ENCODE data around the gene OLFM4. TPM values are rescaled to one million over a fixed set of nuclear protein-coding genes. Genes with fewer than 3 reads are reported as not detected.
A peak's percentile ranks its signal among the peaks of the same experiment; 100 is the strongest.

The OLFM4 gene
- total and polyA plus RNA-seq, 2 experiments from 2014 or later, result not detected

DNA sequence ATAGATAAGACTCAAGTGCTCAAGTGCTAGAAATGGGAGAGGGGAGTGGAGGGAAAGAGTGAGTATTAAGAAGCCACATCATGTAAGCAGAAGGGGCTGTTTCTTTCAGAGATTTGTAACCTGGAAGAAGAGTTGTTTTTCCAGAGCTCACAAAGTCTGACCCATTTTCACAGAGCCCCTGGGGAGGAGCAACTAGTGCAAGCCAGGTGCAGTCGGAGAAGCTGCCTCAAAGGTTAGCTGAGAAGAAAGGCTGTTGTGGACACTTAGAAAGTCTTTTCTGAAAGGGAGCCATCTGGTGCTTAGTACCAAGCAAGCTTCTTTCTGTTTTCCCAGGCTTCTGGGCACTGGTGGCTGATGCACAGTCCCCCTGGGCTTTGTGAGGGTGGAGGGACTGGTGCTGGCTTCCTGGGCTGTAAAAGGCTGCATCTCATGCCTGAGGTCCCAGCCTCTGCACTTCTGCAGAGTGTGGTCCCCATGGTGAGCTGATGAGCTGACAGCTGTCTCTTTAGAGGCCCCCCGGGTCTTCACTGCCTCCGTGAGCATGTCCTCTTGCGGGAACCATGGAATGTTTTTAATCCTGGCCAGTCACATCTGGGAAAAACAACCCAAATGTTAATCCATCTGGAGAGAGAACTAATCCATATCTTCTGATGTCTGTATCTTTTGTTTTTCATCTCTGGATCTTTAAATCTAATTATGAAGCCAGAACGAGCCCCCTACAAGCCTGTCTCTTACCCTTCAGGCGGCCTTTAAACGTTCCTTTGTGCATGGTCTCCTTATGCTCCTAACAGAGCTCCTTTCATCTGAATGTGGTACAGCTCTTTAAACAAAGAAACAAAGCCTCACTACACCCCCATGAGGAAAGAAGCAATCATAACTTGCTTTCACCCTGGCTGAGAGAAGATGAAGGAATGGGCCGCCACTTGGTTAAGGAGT lies 40.2 kb downstream of the OLFM4 start:
- Histone ChIP-seq H3K4me3 (no peak overlapping the region), H3F3A (replicated peaks; ENCODE audit: low read depth) (no peaks in the 10 kb centered on the region), H2AFZ (peak overlapping the region; percentile 78), H3K36me3 (ENCODE audit: insufficient read depth) (no peaks in the 10 kb centered on the region; the same call in 1 of the 2 replicates), H4K20me1 (replicated peaks; ENCODE audit: insufficient read depth) (no peaks in the 10 kb centered on the region), H3K27ac (ENCODE audit: low read depth) (no peak overlapping the region), H3K4me2 (no peak overlapping the region), H3K4me1 (ENCODE audit: insufficient read depth) (no peaks in the 10 kb centered on the region), H3K9me2 (ENCODE audit: insufficient read depth) (no peaks in the 10 kb centered on the region), H3K27me3 (ENCODE audit: insufficient read depth) (no peaks in the 10 kb centered on the region), H3K79me2 (replicated peaks; ENCODE audit: insufficient read depth) (no peaks in the 10 kb centered on the region)
- DNase-seq (ENCODE audit: low spot score) (peak; percentile 28), ATAC-seq (peak; percentile 42; the same call in 2 of the 3 replicates)
- Mint-ChIP-seq H3K9me3 (no peaks in the 10 kb centered on the region), H3K4me3 (no peak overlapping the region), H3K27ac (no peak overlapping the region), H3K27me3 (ENCODE audit: insufficient read depth, low read depth, poor library complexity) (no peaks in the 10 kb centered on the region), H3K4me1 (peaks cover 12% of the 10 kb centered on the region), H3K36me3 (ENCODE audit: low read depth) (no peaks in the 10 kb centered on the region)
- no peak for TF ChIP-seq POLR2AphosphoS5 (IDR thresholded peaks at IDR 0.05; ENCODE audit: low read depth)
- peak in 1 of 2 experiments; percentile 17; a peak in 1 of 4 replicates for TF ChIP-seq CTCF (conservative IDR thresholded peaks at IDR 0.05; ENCODE audit: low read depth in 2 of 2)
- no peak for TF ChIP-seq ZNF331 (CRISPR knock-in tag; IDR thresholded peaks at IDR 0.05; ENCODE audit: low read depth)
- TF ChIP-seq ZNF462 (CRISPR knock-in tag; IDR thresholded peaks at IDR 0.05), result no peak
- TF ChIP-seq STAT1 (IDR thresholded peaks at IDR 0.05; ENCODE audit: unreplicated experiment), result no peak
- TF ChIP-seq CREB1 (CRISPR knock-in tag; IDR thresholded peaks at IDR 0.05; ENCODE audit: low read depth), result no peak
